Endodermal cell (in vitro differentiated cells): ENCODE results near the gene FIBCD1. TPM values are rescaled to one million over a fixed set of nuclear protein-coding genes. Genes with fewer than 3 reads are reported as not detected.

ENCODE experiments used
- DNase-seq: peaks from one replicate; pipeline ENCODE4 v3.0.0-alpha.2; 2017
- H3K27ac ChIP-seq: 2 replicates; pipeline ENCODE4 v1.5.1; 2013; ENCODE audit warnings: mild to moderate bottlenecking, low read depth, low read length, moderate library complexity
- H3K27me3 ChIP-seq: 2 replicates; pipeline ENCODE4 v1.6.1; 2013; ENCODE audit warnings: mild to moderate bottlenecking, low read length, moderate library complexity; ENCODE audit not compliant: insufficient read depth, control insufficient read depth, poor library complexity, severe bottlenecking
- H3K36me3 ChIP-seq: 2 replicates; pipeline ENCODE4 v1.7.0; 2013; ENCODE audit warnings: mild to moderate bottlenecking, low read length, moderate library complexity; ENCODE audit not compliant: control insufficient read depth, insufficient read depth
- H3K4me1 ChIP-seq: one replicate; pipeline ENCODE4 v1.7.0; 2013; ENCODE audit warnings: low read length; ENCODE audit not compliant: control insufficient read depth, insufficient read depth
- H3K4me3 ChIP-seq: 2 replicates; pipeline ENCODE4 v1.5.1; 2013; ENCODE audit warnings: mild to moderate bottlenecking, low read length, moderate library complexity
- H3K9ac ChIP-seq: 2 replicates; pipeline ENCODE4 v1.6.1; 2013; ENCODE audit warnings: mild to moderate bottlenecking, low read length, moderate library complexity; ENCODE audit not compliant: poor library complexity, severe bottlenecking; ENCODE audit errors: extremely low read depth
- H3K9me3 ChIP-seq: 2 replicates; pipeline ENCODE4 v1.6.1; 2013; ENCODE audit warnings: mild to moderate bottlenecking, low read length, moderate library complexity; ENCODE audit not compliant: control insufficient read depth
- H3K27ac Mint-ChIP-seq: 2 replicates; pipeline ENCODE4 v1.8.0; 2020; ENCODE audit warnings: mixed read lengths
- H3K27me3 Mint-ChIP-seq: 2 replicates; pipeline ENCODE4 v1.8.0; 2021; ENCODE audit warnings: mild to moderate bottlenecking, mixed read lengths; ENCODE audit not compliant: insufficient read depth
- H3K36me3 Mint-ChIP-seq: 2 replicates; pipeline ENCODE4 v1.8.0; 2020; ENCODE audit warnings: low read depth, mixed read lengths
- H3K4me1 Mint-ChIP-seq: 2 replicates; pipeline ENCODE4 v1.8.0; 2020; ENCODE audit warnings: mixed read lengths
- H3K4me3 Mint-ChIP-seq: 2 replicates; pipeline ENCODE4 v1.8.0; 2020; ENCODE audit warnings: mild to moderate bottlenecking, moderate library complexity, mixed read lengths
- H3K9me3 Mint-ChIP-seq: 2 replicates; pipeline ENCODE4 v1.8.0; 2020; ENCODE audit warnings: mild to moderate bottlenecking, mixed read lengths
- WGBS, 2 experiments: methylation state at CpG; one replicate each; pipeline versions ENCODE4 v1.1.5 to v1.1.7; 2013; ENCODE audit warnings: missing lambda C conversion rate in 2 of 2, mixed read lengths in 1 of 2; ENCODE audit not compliant: insufficient coverage in 1 of 2, insufficient read length in 1 of 2; 5-methylcytosine and 5-hydroxymethylcytosine counted together
- total RNA-seq, 2 donors: library from RNA; stranded (reverse); fragmentation: NEBNext Ultra II Directional in 1 of 2; extraction: Animal tissue kit (Norgen Biotek cat#: 25700) in 1 of 2; gene quantifications; 2 replicates in 1 of 2; 3 replicates in 1 of 2; pipeline ENCODE4 v1.2.1, GENCODE V29; 2021
- TF ChIP-seq, protein P1 (sequence below): fragments of 200-600 bp; sonication (generic); conservative IDR thresholded peaks from 2 replicates; pipeline ENCODE4 v1.5.0; 2021; ENCODE audit warnings: antibody characterized with exemption, mild to moderate bottlenecking

FIBCD1 gene
- total RNA-seq, 2 donors from 2014 or later = 2.8 to 3.7 TPM

GRCh38 chr9:130939405-130940026 is 469 bp upstream of the FIBCD1 start:
- peaks cover 63% of the 10 kb centered on the region for H3K27me3 ChIP-seq
- H3K9me3 ChIP-seq = no peaks in the 10 kb centered on the region
- peaks cover 54% of the 10 kb centered on the region for H3K27me3 Mint-ChIP-seq
- H3K27ac ChIP-seq = no peak overlapping the region
- H3K4me1 Mint-ChIP-seq = peaks cover 6% of the 10 kb centered on the region
- no peaks in the 10 kb centered on the region for H3K36me3 ChIP-seq
- peak overlapping the region; percentile 73 for H3K4me3 Mint-ChIP-seq
- 0 to 1% methylated on average over 34 to 67 of the region's 75 CpGs for WGBS, 2 experiments
- H3K9me3 Mint-ChIP-seq = no peaks in the 10 kb centered on the region
- peak; percentile 80 for DNase-seq
- no peak overlapping the region for H3K9ac ChIP-seq
- TF ChIP-seq, protein P1, sequence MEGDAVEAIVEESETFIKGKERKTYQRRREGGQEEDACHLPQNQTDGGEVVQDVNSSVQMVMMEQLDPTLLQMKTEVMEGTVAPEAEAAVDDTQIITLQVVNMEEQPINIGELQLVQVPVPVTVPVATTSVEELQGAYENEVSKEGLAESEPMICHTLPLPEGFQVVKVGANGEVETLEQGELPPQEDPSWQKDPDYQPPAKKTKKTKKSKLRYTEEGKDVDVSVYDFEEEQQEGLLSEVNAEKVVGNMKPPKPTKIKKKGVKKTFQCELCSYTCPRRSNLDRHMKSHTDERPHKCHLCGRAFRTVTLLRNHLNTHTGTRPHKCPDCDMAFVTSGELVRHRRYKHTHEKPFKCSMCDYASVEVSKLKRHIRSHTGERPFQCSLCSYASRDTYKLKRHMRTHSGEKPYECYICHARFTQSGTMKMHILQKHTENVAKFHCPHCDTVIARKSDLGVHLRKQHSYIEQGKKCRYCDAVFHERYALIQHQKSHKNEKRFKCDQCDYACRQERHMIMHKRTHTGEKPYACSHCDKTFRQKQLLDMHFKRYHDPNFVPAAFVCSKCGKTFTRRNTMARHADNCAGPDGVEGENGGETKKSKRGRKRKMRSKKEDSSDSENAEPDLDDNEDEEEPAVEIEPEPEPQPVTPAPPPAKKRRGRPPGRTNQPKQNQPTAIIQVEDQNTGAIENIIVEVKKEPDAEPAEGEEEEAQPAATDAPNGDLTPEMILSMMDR = peak; percentile 41
- H3K4me1 ChIP-seq = no peaks in the 10 kb centered on the region
- no peaks in the 10 kb centered on the region for H3K36me3 Mint-ChIP-seq
- peak overlapping the region; percentile 76 for H3K4me3 ChIP-seq
- H3K27ac Mint-ChIP-seq = no peak overlapping the region

DNA sequence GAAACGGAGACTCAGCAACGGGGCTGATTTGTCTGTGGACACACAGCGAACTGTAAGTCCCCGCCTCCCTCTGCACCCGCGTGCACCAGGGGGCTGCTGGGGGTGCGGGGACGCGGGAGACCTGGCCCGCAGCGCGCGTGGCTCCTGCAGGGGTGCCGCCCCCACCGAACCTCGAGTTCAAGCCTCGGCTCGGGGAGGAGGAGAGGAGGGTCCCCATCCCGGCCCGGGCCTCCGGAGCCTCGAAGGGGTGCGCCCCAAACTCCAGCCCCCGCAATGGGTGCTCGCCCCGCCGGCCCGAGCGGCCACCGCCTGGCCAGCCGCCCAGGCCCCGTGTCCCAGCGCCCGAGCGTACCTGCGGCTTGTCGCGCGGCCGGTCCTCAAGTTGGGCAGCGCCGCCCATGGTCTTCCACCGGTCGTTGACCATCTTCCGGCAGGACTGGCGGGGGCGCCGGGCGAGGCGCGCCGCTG is 829 bp downstream of the FIBCD1 start:
- DNase-seq = no peak
- Histone ChIP-seq H3K27me3 (peaks cover 63% of the 10 kb centered on the region), H3K4me1 (no peaks in the 10 kb centered on the region), H3K27ac (no peak overlapping the region), H3K4me3 (peak overlapping the region; percentile 45), H3K9me3 (no peaks in the 10 kb centered on the region), H3K36me3 (no peaks in the 10 kb centered on the region), H3K9ac (no peak overlapping the region)
- TF ChIP-seq, protein P1 = peak; percentile 19
- H3K36me3 Mint-ChIP-seq = no peaks in the 10 kb centered on the region
- H3K4me3 Mint-ChIP-seq = peak overlapping the region; percentile 73
- peaks cover 52% of the 10 kb centered on the region for H3K27me3 Mint-ChIP-seq
- H3K4me1 Mint-ChIP-seq = peaks cover 7% of the 10 kb centered on the region
- no peaks in the 10 kb centered on the region for H3K9me3 Mint-ChIP-seq
- no peak overlapping the region for H3K27ac Mint-ChIP-seq
- 4 to 6% methylated on average over 13 to 52 of the region's 52 CpGs for WGBS, 2 experiments

DNA sequence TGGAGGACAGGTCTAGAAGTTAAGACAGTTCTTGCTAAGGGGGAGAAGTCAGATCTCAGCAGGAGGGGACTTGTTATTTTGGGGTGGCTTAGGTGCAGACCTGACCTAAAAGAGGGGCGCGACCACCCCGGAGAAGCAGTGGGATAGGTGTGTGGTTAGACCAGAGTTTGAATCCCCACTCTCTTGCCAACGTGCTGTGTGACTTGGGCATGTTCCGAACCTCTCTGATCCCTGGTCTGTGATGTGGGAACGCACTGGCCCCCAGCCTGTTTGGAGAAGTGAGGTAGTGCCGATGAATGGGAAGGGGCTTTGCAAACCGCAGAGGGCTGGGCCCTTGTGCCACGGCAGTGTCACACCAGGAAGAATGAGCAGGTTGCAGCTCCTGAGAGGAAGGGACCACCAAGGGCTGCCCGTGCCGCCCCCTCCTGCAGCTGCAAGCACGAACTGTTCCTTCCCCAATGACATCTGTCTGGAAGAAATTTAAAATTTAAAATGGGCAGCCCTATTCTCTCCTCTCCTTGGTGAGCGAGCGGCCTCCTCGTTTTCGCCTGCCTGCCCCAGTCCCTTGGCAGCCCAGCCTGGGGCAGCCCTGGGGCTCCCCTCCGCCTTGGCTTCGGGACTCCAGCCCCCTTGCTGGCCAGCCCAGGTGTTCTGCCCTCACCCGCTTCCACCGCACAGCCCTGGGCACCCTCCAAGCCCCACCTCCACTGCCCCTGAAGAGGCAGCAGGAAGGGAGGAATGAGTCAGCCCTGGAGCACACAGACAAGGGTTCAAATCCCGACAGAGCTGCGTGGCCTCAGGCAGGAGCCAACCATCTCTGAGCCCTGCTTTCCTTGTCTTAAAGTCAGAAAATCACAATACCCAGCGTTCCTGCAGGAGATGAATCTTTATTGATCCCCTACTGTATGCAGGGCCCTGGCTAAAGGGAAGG is 1.6 kb downstream of the FIBCD1 start:
- TF ChIP-seq, protein P1 = no peak
- Histone ChIP-seq H3K4me3 (no peak overlapping the region), H3K4me1 (no peaks in the 10 kb centered on the region), H3K27me3 (peaks cover 56% of the 10 kb centered on the region), H3K27ac (no peak overlapping the region), H3K9ac (no peak overlapping the region), H3K36me3 (no peaks in the 10 kb centered on the region), H3K9me3 (no peaks in the 10 kb centered on the region)
- Mint-ChIP-seq H3K4me3 (peak overlapping the region; percentile 48), H3K27ac (no peak overlapping the region), H3K27me3 (peaks cover 51% of the 10 kb centered on the region), H3K9me3 (no peaks in the 10 kb centered on the region), H3K4me1 (peaks cover 9% of the 10 kb centered on the region), H3K36me3 (no peaks in the 10 kb centered on the region)
- DNase-seq = peak; percentile 49
- 80 to 83% methylated on average over 20 to 23 of the region's 23 CpGs for WGBS, 2 experiments
